HG03558 (cell line): ENCODE measurements around the gene CSH1.
"Not testable (repeated sequence)": the region's sequence is repeated elsewhere in the genome, so short reads cannot be mapped to it uniquely, and the experiment has no call there.

ENCODE experiments used
- ATAC-seq: cut with Tn5 transposase; IDR thresholded peaks from one replicate; pipeline ENCODE4 v1.9.1; 2021; ENCODE audit warnings: moderate number of reproducible peaks; ENCODE audit not compliant: unreplicated experiment; ENCODE audit errors: extremely low read depth

The CSH1 gene

DNA sequence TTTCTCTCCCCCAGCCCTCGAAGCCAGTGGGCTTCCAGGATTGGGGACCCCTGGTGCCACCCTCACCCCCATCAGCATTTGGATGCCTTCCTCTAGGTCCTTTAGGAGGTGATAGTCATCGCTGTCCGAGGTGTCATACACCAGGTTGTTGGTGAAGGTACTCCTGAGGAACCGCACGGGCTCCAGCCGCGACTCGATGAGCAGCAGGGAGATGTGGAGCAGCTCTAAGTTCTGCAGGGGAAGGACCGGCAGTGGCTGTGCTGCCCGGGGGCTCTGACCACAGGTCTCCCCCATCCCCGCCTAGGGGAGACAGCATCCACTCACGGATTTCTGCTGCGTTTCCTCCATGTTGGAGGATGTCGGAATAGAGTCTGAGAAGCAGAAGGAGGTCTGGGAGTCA lies 13.7 kb upstream of the CSH1 start:
- no peak for ATAC-seq

DNA sequence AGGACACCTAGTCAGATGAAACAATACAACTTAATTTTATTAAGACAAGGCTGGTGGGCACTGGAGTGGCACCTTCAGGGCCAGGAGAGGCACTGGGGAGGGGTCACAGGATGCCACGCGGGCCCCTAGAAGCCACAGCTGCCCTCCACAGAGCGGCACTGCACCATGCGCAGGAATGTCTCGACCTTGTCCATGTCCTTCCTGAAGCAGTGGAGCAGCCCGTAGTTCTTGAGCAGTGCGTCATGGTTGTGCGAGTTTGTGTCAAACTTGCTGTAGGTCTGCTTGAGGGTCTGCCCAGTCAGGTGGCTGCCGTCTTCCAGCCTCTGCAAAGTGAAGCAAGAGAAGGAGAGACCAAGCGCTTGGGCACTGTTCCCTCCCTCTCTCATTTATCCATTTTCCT lies 13.2 kb upstream of the CSH1 start:
- not testable (repeated sequence) for ATAC-seq

DNA sequence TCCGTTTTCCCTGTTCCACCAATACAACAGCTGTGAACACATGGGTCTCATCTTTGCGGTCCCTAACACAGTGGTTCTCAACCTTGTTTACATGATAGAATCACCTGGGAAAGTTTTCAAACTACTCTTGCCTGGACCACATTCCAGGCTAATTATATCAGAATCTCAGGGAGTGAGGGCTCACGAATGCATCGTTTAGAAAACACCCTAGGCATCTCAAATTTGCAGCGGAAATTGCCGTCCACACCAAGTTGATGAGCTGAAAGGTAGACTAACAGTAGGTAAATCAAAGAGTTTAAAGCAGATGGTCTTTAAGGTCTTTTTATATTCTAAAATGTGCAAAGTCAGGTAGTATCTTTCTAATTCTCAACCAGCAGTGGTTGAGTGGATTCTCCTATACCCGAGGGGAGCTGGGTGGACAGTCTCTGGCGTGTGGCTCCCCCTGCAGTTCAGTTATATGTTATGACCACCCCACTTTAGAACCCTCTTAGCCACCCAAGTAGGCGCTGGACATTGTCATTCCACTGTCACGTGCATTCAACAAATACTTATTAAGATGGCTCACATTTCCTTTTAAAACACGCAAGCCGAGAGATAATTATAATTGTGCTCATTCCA lies 10.9 kb upstream of the CSH1 start:
- not testable (repeated sequence) for ATAC-seq

DNA sequence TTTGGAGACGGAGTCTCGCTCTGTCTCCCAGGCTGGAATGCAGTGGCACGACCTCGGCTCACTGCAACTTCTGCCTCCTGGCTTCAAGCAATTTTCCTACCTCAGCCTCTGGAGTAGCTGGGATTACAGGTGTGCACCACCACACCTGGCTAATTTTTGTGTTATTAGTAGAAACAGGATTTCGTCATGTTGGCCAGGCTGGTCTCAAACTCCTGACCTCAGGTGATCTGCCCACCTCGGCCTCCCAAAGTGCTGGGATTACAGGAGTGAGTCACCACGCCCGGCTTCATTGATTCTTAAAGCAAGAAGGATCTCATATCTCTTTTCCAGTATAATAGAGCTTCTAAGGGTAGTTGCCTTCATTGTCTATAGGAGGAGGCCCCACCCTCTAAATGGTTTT lies 8.4 kb upstream of the CSH1 start:
- ATAC-seq = not testable (repeated sequence)

DNA sequence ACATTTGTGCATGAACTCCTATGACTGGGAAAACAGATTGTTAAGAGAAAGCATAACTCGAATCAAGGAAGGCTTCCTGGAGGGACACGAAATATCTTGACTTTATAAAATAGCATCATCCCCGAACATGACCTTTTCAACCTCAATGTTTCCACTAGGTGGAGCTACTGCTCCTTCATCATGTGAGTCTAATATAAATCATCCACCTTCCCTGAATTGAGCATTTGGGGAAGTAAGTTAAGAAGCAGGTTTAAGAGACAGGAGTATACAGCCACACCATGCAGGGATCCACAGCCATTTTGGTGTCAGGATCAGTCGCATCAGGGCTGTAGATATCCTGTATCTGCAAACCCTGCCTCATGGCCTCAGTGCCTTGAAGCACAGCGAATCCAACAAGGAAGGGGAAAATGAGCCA lies 7.4 kb upstream of the CSH1 start:
- ATAC-seq = not testable (repeated sequence)

DNA sequence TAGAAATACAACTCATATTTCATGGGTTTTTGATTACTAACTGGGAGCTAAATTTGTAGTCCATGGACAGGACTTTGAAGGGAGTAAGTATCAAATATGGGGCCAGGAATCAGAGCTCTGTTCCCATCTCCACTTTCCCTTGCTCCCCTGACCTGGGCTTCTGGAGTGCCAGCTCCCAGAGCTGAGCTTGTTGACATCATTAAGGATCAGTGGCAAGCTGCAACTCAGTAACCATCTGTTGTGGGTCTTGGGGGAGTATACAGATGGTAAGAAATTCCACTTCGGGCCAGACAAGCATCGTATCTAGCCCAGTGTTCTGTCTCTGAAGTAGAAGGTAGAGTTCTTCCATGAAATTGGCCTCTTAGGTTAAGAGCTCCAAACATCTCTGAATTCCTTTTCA lies 5.6 kb upstream of the CSH1 start:
- not testable (repeated sequence) for ATAC-seq

DNA sequence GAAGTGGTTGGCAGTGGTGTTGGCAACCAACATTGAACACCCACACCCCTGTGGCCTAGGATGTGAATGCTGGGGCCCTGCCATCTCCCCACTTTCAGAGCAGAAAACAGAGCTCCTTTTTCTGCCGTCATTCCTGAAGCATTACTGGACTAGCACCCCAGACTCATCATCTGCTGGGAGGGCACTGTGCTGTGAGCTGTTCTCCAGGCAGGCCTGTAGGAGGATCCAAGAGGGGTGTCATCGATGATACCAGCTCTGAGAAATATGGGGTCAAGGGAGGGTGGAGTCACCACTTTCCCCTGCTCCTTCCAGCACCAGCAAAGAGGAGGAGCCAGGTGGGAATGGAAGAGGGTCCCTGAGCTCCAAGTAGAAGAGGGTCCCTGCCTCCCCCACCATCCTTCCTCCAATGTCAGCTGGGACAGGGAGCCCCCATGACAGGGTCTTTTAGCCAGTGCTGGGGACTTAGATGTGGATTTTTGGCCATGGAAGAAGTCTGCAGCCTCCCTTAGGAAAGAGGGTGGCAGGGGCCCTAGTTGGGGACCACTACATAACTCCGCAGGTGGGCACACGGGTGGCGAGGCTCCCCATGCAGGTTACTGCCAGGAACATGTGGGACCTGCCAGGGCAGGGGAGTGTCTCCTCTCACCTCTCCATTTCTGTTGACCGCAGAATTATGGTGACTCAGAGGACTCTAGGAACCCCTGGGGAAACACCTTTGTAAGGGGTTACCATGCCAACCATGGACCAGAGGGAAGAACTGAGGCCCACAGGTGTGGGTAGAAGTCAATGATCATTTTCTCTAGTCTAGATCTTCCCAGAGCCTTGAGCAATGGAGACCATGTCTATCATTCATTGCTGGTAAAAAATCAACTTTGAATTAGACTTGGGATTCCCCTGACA lies 2.8 kb upstream of the CSH1 start:
- ATAC-seq = not testable (repeated sequence)

DNA sequence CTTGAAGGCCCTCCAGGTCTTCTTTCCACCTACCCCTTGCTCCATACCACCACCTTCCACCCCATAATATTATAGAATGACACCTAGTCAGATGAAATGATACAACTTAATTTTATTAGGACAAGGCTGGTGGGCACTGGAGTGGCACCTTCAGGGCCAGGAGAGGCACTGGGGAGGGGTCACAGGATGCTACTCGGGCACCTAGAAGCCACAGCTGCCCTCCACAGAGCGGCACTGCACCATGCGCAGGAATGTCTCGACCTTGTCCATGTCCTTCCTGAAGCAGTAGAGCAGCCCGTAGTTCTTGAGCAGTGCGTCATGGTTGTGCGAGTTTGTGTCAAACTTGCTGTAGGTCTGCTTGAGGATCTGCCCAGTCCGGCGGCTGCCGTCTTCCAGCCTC lies 1.6 kb downstream of the CSH1 start:
- ATAC-seq = not testable (repeated sequence)

DNA sequence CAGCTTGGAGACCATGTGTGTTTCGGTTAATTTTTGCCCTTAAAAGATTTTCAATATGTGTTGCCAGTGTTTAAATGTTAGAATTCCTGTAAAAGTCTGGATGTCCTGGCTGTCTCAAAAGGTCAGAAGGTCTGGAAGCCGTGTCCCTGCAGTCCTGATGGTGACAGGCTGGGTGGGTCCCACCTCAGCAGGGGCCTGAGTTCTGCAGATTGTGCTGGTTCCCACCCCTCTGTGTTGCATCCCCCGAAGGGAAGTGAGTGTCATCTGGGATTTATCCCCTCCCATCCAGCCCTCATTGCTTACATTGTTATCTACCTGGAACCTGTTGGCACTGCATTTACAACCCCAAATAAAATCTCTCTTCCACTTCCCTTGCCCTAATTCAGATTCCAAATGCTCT lies 2.4 kb downstream of the CSH1 start:
- ATAC-seq = not testable (repeated sequence)

DNA sequence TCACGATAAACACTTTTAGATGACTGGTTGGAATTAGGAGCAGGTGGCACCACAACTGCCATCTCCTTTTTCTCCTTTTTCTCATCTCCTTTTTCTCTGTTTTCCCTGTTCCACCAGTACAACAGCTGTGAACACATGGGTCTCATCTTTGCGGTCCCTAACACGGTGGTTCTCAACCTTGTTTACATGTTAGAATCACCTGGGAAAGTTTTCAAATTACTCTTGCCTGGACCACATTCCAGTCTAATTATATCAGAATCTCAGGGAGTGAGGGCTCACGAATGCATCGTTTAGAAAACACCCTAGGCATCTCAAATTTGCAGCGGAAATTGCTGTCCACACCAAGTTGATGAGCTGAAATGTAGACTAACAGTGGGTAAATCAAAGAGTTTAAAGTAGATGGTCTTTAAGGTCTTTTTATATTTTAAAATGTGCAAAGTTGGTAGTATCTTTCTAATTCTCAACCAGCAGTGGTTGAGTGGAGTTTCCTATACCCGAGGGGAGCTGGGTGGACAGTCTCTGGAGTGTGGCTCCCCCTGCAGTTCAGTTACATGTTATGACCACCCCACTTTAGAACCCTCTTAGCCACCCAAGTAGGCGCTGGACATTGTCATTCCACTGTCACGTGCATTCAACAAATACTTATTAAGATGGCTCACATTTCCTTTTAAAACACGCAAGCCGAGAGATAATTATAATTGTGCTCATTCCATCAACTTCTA lies 3.9 kb downstream of the CSH1 start:
- ATAC-seq = not testable (repeated sequence)

DNA sequence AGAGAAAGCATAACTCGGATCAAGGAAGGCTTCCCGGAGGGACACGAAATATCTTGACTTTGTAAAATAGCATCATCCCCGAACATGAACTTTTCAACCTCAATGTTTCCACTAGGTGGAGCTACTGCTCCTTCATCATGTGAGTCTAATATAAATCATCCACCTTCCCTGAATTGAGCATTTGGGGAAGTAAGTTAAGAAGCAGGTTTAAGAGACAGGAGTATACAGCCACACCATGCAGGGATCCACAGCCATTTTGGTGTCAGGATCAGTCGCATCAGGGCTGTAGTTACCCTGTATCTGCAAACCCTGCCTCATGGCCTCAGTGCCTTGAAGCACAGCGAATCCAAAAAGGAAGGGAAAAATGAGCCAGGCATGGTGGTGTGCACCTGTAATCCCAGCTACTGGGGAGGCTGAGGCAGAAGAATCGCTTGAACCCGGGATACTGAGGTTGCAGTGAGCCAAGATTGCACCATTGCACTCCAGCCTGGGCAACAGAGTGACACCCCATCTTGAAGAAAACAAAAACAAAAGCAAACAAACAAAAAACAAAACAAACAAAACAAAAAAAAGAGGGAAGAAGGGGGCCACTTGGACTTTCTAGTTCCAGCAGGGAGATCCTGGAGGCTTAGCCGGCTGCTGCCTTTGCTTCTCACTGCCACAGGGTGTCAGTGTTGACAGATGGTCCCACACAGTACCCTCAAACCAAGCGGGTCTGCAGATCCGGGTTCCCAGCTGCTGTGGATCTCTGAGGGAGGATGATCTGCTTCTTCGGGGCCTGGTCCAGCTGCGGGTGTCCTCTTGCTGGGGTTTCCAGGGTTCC lies 7.1 kb downstream of the CSH1 start:
- not testable (repeated sequence) for ATAC-seq

DNA sequence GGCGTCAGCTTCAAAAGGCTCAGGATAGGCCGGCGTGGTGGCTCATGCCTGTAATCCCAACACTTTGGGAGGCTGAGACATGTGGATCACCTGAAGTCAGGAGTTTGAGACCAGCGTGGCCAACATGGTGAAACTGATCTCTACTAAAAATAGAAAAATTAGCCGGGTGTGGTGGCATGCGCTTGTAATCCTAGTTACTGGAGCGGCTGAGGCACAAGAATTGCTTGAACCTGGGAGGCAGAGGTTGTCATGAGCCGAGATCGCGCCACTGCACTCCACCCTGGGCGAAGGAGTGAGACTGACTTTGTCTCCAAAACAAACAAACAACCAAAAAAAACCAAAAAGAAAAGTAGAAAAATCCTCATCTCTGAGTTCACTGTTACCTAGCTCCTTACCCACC lies 11.3 kb downstream of the CSH1 start:
- ATAC-seq = not testable (repeated sequence)

DNA sequence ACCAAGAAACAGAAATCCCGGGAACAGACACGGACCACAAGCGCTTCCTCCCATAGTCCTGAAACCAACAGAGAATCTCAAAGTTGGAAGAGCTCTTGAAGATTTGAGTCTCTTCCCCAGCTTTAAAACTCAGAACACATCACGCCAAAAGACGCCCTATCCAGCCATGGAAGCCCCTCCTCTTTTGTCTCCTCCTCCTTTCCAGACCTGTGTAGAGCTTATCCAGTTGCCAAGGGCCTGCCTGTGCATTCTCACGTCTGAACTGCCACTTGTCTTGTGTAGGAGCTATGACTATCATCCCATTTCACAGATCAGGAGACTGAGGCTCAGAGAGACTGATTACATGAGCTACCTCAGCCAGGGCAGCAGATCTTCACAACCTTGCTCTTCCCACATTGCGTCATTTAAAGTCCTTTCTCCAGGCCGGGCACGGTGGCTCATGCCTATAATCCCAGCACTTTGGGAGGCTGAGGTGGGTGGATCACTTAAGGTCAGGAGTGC lies 13.7 kb downstream of the CSH1 start:
- ATAC-seq = not testable (repeated sequence)

DNA sequence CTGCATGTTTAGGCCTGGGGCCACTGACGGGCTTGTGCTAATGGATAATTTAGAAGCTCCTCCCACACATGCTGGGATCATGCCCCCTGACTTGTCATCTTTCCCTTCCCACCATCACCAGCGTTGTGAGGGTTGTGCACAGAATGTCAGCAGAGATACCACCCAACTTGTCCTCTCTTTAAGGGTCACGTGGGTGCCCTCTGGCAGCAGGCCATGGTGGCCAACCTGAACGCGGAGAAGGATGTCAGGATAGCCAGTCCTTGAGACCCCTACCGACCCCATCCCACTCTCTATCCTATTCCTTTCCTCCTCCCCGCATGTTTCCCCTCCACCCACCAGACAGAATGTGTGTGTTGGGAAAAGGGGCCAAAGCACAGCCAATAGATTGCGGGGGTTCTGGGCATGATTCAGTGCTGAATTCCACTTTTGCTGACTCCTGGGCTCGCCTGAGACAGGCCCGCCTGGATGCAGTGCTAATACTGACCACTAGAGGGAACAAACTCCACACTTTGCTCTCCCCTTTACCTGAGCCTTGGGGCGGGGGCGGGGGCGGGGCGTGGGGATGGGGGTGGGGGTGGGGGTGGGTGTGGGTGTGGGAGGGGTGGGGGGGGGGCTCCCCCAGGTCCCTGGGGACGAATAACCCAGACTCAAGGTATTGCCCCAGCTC lies 14.3 kb downstream of the CSH1 start, which contains the start of gene GH2:
Gene GH2 (minus strand): TSS at position 10 of the 667 bp plus-strand sequence. CDS start 143 bp downstream, outside the sequence.
- no peak for ATAC-seq

DNA sequence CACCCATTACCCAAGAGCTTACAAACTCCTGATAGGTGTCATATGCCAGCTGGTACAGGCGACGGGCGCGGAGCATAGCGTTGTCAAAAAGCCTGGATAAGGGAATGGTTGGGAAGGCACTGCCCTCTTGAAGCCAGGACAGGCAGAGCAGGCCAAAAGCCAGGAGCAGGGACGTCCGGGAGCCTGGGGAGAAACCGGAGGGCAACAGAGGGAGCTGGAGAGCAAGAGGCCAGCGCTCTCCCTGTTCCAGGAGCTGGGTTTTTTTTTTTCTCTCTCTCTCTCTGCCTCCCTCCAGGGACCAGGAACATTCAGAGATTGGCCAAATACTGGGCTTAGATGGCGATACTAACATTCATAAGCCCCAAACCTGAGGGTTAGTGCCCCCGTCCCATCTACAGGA lies 15.0 kb downstream of the CSH1 start:
- not testable (repeated sequence) for ATAC-seq

DNA sequence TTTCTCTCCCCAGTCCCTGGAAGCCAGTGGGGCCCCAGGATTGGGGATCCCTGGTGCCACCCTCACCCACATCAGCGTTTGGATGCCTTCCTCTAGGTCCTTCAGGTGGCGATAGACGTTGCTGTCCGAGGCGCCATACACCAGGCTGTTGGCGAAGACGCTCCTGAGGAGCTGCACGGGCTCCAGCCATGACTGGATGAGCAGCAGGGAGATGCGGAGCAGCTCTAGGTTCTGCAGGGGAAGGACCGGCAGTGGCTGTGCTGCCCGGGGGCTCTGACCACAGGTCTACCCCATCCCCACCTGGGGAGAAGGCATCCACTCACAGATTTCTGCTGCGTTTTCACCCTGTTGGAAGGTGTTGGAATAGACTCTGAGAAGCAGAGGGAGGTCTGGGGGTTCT lies 15.7 kb downstream of the CSH1 start:
- no peak for ATAC-seq

DNA sequence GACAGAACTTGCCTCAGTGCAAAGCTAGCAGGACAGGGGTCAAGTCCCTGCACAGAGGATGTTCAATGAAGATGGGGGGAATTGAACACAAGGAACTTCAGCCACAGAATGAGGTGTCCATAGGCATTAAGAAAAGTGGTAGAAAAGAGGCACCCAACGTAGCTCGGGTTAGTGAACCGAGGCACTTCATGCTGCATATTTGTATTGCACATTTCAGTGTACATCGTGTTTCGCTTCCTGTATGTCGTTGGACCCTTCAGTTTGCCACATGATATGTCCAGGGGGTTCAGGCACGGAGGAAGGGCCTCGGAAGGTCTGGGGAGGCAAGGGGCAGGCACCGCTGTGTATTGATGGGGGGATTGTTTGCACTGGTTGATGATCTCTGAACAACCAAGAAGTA lies 18.0 kb downstream of the CSH1 start:
- not testable (repeated sequence) for ATAC-seq

DNA sequence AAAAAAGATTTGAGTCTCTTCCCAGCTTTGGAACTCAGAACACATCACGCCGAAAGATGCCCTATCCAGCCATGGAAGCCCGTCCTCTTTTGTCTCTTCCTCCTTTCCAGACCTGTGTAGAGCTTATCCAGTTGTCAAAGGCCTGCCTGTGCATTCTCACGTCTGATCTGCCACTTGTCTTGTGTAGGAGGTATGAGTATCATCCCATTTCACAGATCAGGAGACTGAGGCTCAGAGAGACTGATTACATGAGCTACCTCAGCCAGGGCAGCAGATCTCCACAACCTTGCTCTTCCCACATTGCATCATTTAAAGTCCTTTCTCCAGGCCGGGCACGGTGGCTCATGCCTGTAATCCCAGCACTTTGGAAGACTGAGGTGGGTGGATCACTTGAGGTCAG lies 21.7 kb downstream of the CSH1 start:
- ATAC-seq = not testable (repeated sequence)

DNA sequence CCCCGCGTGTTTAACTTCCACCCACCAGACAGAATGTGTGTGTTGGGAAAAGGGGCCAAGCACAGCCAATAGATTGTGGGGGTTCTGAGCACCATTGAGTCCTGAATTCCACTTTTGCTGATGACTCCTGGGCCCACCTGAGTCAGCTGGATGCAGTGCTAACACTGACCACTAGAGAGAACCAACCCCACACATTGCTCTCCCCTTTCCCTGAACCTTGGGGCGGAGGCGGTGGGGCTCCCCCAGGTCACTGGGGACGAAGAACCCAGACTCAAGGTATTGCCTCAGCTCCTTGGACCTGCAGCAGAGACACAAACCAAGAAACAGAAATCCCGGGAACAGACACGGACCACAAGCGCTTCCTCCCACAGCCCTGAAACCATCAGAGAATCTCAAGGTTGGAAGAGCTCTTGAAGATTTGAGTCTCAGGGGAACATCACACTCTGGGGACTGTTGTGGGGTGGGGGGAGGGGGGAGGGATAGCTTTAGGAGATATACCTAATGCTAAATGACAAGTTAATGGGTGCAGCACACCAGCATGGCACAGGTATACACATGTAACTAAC lies 22.2 kb downstream of the CSH1 start:
- not testable (repeated sequence) for ATAC-seq
